GM19438 (cell line): ENCODE measurements around the gene TNFAIP8L3.
"Not testable (repeated sequence)": the region's sequence is repeated elsewhere in the genome, so short reads cannot be mapped to it uniquely, and the experiment has no call there.

ENCODE experiments used
- ATAC-seq: cut with Tn5 transposase; IDR thresholded peaks from one replicate; pipeline ENCODE4 v1.9.1; 2021; ENCODE audit warnings: low read depth; ENCODE audit not compliant: unreplicated experiment

The TNFAIP8L3 gene

DNA sequence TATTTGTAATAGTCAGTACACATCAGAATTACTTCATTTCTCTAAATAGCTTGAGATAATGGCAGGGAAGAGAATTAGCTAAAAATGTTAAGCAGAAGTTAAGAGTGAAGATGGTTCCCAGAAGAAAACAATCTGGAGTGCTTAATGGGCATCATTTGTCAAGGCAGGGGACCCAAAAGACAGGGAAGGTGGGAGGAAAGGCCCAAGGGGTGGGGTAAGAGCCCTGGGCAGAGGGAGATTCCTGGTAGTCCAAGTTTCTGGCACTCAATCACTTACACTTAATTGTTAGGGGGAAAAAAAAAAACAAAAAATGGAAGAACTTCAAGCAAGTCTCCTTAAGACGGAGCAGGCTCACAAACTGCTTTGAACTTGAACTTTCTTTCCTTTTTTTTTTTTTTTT is 28.9 kb downstream of the TNFAIP8L3 start:
- no peak for ATAC-seq

DNA sequence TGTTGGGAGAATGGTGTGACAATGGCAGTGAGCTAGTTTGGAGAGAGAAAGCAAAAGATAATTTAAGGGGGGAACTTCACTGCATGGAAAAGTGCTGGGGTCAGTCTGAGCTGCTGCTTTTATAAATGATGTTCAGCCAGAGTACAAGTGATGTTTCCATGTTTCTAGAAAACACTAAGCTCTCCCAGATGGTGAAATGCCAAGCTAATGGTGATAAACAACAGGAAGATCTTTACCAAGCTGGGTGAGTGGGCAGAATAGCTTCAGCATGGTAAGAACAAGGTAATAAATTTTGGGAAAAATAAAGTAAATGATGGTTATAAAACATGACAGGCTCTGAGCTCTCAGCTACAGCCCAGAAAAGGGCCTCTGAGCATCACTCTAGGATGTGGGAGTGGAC is 29.4 kb downstream of the TNFAIP8L3 start:
- ATAC-seq: no peak

DNA sequence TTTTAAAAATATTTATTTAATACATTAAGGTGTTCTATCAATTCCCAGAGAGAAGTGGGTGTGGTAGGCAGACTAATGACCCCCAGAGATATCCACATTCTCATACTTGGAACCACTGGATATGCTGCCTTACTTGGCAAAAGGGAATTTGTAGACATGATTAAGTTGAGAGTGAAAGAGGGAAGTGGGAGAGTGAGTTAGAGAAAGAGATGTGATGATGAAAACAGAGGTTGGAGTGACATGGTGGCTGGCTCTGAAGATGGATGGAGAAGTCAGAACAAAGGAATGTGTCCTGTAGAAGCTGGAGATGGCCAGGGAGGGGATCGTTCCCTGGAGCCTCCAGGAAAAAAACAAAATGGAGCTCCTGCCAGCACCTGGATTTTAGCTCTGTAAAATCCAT is 32.0 kb downstream of the TNFAIP8L3 start:
- ATAC-seq: no peak

DNA sequence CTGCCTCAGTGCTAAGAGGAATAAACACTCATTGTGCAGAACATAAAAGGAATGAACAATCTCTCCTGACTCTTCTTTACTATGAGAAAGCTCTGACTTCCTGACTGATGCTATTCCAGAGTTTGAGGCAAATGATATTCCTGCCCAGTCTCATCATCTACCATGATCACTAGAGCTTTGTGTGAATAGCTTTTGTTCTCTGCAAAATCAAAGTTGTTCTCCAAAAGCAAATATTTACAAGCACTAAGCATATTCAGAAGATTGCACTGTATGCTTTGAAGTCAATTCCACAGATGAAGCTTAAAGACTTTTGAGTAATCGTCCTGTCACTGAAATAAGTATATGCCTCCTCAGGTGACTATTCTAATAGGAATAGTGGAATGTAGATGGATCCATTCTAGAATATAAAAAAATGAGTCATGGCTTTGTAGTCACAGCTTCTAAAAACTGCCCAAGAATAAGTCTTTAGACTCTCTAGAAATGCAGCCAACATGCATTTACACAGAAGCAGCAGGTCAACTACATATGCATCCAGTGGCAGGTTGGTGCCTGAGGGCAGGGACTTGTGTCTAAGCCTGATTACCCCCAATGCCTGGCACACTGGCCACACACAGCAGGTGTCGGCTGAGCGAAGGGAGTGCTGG is 34.6 kb downstream of the TNFAIP8L3 start:
- ATAC-seq: no peak

DNA sequence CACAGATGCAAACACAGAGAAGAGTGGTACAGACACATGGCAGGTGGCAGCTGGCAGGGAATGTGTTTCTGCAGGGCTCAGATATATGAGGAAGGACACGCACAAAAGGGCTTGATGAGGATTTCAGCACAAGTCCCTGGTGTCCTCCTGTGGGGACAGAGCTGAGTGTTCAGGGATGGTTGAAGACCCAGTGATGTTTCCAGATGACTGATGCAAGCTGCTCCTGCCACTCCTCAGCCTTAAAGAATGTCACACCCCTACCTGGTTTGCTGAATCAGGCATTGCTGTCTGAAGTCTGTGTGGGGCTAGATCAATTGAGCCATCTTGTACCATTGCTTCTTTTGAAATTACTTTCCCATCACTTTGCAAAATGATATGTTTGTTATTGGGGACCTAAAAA is 40.2 kb downstream of the TNFAIP8L3 start:
- ATAC-seq: no peak

DNA sequence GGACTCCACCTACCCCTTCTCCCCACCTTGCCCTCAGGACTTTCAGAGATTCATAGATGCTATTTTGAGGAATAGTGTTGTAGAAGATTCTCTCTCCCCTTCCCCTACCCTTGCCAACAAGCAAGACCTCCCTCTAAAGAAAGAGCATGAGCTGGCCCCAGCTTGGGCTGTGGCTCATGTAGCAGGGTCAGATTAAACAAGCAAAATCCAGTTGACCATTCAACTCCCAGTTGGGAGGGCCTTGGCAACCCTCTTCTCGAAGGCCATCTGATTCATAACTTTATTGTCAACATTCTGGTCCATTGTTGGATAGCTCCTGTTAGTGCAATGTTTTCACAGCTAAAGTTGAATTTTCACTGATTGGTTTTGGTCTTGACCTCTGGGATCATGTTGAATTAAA is 41.1 kb downstream of the TNFAIP8L3 start:
- no peak for ATAC-seq

DNA sequence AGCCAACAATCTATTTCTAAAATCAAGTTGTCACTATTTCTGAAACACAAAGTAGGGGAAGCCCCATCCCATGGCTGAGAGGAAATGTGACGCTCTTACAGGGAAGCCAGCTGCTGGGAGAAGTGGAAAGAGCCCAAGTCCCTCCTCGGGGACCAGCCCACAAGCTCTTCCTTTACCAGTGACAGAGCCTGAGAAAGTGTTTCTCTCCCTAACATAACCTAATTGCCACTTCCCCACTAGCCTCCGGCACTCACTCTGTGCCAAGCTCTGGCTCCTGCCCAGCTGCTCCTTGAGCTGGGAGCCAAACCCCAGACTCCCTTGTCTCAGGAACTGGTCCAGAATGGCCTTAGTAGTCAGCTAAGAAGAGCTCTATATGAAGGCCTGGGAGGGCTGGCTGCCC is 42.9 kb downstream of the TNFAIP8L3 start:
- no peak for ATAC-seq

DNA sequence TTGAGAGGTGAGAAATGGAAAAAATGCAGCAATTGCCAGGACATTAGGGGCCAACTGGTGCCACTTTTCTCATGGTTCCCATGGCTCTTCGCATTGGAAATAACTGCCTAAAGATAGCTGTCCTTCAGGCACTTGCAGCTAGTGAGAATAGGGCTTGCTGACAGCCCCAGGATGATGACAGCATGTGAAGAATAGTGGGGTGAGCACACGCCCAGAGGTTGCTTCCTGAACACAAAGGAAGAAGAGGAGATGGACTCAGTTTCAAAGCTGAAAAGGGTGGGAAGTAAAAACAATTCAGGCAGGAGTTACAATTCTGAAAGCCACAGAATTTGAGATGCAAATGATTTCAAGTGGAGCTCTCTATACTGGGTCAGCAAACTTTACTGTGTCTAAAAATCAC is 45.6 kb downstream of the TNFAIP8L3 start:
- no peak for ATAC-seq

DNA sequence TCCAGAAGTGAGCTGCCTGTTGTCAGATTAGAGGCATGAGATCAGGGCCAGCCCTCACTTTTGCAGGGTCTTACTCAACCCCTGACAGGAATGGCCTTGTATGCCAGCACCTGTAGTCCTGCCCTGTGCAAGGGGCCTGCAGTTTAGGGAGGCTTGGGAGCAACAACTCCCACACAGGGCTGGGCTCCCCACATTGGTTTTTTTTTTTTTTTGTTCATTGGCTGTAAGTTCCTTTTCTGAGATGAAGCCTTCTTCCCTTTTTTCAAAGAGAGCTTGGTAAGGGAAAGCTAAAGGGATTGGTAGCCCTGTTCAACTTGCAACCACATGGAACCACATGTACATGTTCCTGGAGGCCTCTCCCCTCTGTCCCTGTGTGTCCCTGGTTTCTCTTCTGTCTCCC is 46.4 kb downstream of the TNFAIP8L3 start:
- ATAC-seq: no peak

DNA sequence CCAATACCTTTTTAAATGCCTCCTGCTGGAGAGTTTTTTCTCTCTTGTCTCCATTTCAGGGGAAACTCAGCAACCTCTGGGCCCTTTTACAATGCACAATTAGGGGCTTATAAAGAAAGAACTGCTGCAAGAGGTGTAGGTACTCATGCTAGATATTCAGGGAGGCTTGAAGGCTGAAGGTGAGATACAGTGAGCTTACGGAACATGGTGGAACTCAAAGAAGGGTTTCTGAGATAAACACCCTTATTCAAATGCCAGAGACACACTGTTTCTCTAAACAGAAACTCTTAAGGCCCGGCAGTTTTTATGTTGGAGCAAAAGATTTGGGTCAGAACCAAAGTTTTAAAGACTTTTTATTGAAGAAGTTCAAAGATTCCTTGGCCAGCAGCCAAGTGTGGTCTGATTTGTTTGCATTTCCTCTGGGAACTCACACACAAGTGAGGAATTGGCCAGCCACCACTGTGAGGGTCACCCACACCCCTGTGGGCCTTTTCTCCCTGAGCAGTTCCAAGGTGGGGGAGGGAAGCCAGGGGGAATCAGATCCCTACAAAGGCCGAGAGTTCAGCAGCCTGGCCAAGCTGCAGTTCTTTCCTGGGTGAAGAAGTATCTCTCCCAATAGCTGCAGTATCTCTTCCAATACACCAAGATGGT is 47.8 kb downstream of the TNFAIP8L3 start:
- no peak for ATAC-seq

DNA sequence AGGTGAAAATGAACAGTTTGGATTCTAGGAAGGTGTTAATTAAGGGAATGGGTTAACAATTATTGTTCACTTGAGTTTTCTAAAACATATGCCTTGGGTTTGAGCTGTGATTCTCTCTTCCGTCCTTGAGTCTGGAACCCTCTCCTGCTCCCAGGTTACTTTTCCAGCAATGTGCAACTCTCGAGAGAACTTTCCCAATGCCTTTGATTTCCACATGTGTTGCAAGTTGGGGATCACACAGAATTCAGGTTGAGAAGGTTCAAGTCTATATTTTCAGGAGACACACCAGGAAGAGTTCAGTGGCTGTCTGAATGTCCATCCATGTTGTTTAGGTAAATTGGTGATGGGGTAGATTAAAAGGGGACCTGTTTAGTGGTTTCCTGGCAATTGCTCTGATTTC is 48.7 kb downstream of the TNFAIP8L3 start:
- no peak for ATAC-seq

DNA sequence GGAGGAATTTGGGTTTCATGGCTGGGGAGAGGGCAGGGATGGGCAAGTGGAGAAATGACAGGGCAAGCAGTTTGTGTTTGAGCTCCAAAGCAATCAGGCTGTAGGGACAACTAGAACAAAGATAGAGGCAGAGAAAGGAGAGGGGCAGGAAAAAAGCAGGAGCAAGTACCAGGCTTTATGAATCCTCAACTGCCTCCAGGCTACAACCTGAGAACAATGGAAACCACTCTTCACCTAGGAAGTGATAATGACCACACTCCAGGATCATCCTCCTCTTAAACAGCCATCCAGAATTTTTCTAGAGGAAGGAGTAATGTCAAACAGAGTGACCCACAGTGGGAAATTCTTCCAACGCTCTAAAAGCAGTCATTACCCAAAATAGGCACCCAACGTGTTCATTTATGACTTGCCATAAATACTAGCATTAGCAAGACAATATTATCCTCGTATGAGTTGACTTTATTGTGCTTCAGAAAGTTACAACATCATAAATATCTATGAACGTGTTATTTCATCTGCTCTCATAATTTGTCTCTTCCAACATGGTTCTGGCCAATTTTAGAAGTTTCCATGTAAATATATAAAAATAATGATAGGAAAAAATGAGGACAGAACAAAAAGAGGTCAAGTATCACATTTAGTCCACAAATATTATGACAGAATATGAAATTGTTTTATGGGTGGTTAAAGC is 50.5 kb downstream of the TNFAIP8L3 start:
- no peak for ATAC-seq

DNA sequence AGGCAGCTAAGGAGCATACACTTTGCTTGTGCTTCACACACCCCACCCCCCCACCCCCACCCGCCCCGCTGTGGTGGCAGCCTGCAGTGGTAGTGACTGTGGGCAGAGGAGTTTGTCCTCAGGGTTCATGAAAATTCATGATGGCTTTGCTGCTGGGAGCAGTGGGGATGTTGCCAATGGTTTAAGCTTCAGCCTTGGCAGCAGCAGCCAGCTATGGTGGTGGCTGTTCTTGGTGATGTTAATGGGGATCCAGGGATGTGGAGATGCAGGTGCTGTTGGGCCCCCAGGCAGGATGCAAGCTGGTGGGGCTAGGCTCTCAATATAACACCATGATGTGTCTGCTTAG is 55.8 kb downstream of the TNFAIP8L3 start:
- ATAC-seq: no peak

DNA sequence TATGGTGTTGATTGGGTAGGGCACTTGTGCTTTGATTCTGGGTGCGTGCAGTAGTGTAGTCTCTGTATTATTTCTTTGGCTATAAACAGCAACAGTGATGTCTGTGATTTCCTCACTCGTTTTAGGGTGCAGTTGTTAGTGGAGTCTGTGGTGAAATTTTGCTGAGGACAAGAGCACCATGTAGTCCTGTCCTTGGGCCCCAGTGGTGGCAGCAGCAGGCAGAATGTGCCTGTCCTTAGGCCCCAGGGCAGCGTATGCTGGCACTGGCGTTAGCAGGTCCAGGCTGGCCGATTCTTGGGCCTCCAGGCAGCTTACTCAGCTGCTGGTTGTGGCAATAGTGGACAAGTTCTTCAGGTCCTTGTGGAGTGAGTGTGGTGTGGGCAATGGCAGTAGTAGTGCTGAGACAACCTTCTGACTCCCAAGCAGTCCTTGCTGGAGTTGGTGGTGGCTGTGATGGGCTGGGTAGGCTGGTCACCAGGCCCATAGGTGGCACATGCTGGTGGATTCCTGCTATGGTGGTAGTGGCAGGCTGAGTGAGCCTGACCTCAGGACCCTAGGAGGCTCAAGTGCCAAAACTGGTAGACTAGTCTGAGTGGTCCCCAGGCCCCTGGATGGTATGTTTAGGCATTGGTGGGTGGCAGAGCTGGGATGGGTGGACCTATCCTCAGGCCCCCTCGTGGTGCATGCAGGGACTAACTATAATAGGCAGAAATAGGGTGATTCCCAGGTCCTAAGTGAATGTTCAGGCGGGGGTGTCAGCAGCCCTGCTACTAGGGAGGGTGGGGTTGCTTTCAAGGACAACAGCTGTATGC is 56.3 kb downstream of the TNFAIP8L3 start:
- no peak for ATAC-seq

DNA sequence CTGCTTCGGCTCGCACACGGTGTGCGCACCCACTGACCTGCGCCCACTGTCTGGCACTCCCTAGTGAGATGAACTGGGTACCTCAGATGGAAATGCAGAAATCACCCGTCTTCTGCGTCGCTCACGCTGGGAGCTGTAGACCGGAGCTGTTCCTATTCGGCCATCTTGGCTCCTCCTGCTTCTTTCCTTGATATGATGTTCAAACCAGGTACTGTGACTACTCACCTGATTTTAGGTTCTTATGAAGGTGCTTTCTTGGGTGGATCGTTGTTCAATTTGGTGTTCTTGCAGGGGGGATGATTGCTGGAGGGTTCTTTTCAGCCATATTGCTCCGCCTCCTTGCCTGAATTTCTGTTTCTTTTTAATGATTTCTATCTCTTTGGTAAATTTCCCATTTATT is 57.2 kb downstream of the TNFAIP8L3 start:
- not testable (repeated sequence) for ATAC-seq

DNA sequence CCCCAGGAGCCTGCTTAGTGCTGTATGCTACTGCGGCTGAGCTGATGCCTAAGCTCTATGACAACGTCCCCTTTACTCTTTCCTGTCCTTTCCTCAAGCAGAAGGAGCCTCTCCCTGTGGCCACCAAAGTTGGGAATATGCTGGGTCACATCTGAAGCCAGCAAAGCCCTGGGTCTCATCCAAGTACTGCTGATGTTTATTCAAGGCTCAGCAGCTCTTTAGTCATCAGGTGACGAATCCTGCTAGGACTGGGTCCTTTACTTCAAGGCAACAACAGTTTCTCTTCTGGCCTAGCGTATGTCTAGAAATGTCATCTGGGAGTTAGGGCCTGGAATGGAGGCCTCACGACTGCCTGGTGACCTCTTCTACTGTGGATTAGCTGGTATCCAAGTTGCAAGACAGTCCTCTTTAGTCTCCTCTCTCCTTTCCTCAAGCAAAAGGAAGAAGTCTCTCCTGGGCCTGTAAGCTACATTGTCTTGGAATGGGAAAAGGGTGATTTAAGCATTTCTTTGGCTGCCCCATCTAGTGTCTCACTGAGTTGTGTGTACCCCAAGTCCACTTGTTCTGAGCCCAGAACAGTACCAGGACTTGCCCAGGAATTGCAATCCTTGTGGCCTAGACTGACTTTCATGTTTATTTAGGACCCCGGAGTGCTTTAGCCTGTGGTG is 63.9 kb downstream of the TNFAIP8L3 start:
- no peak for ATAC-seq

DNA sequence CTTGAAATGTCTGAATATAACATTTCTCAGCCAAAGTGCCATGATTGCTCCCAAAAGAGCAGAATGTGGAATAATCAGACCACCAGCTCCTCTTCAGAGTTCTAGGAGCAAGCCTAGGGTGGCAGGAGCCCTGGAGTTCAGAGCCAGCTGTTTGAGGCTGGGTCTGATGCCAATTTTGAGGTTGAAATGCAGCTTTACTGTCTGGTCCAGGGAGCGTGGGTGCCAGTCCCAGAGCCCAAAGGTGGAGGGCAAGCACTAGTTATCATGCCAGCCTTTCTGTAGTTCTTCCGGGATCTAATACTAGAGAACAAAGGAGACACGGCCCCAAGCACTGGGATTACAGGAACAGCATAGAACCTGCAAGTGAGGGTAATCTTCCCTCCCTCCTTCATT is 69.3 kb downstream of the TNFAIP8L3 start:
- ATAC-seq: no peak

DNA sequence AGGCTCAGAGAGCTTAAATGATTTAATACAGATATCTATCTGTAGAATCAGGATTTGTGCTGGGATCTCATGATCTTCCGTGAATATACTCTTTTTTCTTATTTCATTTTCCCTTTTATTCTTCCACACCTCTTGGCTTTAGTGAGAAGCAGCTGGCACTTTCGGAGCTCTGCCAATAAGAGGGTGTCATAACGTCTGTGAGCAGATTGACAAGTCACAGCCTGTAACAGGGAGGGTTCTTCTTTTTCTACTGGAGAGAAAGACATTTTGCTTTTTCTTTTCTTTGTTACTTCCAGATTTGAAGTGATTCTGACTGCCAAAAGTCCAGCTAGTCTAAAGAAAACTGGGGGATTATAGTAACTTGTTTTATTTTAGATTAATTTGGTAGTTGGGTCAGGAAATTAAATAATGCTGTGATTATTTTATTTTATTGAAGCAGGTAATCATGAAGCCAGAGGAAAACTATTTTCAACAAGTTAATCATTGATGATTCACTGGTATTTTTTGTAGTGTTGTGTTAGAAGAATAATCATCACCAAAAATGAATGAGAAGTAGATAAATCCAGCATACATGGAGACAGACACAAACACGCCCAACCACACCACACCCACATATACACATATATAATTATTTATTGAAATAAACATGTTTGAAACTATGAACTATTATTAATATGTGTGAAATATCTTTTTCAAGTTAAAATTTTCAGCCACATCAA is 69.8 kb downstream of the TNFAIP8L3 start:
- ATAC-seq: no peak

DNA sequence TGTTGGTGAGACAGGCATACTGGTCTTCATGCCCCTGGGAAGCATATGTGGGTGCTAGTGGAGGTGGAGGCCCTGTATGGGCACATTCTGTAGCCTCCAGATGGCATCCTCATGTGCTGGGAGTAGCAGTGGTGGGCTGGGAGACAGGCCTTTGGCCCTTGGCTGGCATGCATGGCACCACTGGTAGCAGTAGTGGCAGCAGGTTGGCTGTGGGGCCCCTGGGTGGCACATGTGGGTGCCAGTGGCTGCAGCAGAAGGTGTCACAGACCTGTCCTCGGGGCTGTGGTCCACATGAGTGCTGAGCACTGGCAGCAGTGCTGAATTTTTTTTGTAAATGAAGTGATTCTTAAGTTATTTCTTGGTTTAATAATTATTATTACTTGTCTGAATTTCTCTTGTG is 71.2 kb downstream of the TNFAIP8L3 start:
- no peak for ATAC-seq

DNA sequence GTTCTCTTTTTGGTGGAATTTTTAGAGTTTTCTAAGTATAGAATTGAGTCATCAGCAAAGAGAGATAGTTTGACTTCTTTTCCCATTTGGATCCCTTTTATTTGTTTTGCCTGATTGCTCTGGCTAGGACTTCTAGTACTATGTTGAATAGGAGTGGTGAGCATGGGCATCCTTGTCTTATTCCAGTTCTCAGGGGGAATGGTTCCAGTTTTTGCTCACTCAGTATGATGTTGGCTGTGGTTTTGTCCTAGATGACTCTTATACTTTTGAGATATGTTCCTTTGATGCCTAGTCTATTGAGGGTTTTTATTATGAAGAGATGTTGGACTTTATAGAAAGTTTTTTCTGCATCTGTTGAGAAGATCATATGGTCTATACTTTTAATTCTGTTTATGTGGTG is 72.5 kb downstream of the TNFAIP8L3 start:
- ATAC-seq: no peak
